D721Med (cell line): ENCODE results near the gene LPIN1.

ENCODE experiments used
- DNase-seq: peaks from one replicate; pipeline ENCODE4 v3.0.0; 2011; ENCODE audit warnings: low spot score; ENCODE audit not compliant: insufficient read length
- FAIRE-seq: peaks from 2 replicates; lab custom pipeline; 2011; peaks lifted over from hg19 to GRCh38; lab: Jason Lieb, UNC
- CTCF ChIP-seq: IDR thresholded peaks from 2 replicates; pipeline ENCODE4 v1.5.1; 2012; ENCODE audit warnings: mild to moderate bottlenecking, control low read depth; ENCODE audit not compliant: insufficient read depth; ENCODE audit errors: missing control alignments

LPIN1 gene

GRCh38 chr2:11746376-11746806 lies at the start of gene LPIN1:
Gene LPIN1 (plus strand): TSS chr2:11746632. CDS start chr2:11765542, 18,910 bp downstream.
- DNase-seq (peak; percentile 86), FAIRE-seq (no peak)
- no peak for TF ChIP-seq CTCF

GRCh38 chr2:11696736-11697102 lies 49.7 kb upstream of the LPIN1 start:
- TF ChIP-seq CTCF, result no peak
- DNase-seq (no peak), FAIRE-seq (no peak)

GRCh38 chr2:11697103-11697871 lies 49.1 kb upstream of the LPIN1 start:
- DNase-seq (no peak), FAIRE-seq (no peak)
- no peak for TF ChIP-seq CTCF

GRCh38 chr2:11698009-11698922 lies 48.2 kb upstream of the LPIN1 start:
- no peak for TF ChIP-seq CTCF
- FAIRE-seq (no peak), DNase-seq (no peak)

- no peak for TF ChIP-seq CTCF
- no peak for DNase-seq
- no peak for FAIRE-seq
These were observed 46.5 kb upstream of the LPIN1 start for GRCh38 chr2:11699686-11700670.

GRCh38 chr2:11701206-11701605 lies 45.2 kb upstream of the LPIN1 start:
- TF ChIP-seq CTCF, result no peak
- FAIRE-seq, result no peak
- DNase-seq, result no peak
